A172 (cell line): ENCODE results near the gene RGS5. TPM values are rescaled to one million over a fixed set of nuclear protein-coding genes. Genes with fewer than 3 reads are reported as not detected.

ENCODE experiments used
- total RNA-seq: library from RNA; depleted of rRNA; stranded (reverse); fragments of >200 nt; shearing (Covaris generic); gene quantifications from 2 replicates; pipeline ENCODE4 v1.2.3, GENCODE V29; 2014; rRNA removed

The RGS5 gene
- total RNA-seq, 1 experiment from 2014 or later, result 29.6 TPM

Other genes starting within 250 kb of the RGS5 start
- gene RGS4, start 133.6 kb downstream of the RGS5 start, total RNA-seq, result 31.3 and 49.7 TPM in 2 replicates
- 74.7 and 95.8 TPM in 2 replicates for gene NUF2, start 119.0 kb upstream of the RGS5 start, total RNA-seq